Neural progenitor cell (in vitro differentiated cells): Measurements from ENCODE around the gene CD151.

Source experiments
- CTCF ChIP-seq: fragments of 200-600 bp; sonication (generic); IDR thresholded peaks from 2 replicates; pipeline ENCODE4 v1.5.1; 2017; ENCODE audit warnings: antibody characterized with exemption, mild to moderate bottlenecking
- EZH2phosphoT487 ChIP-seq: fragments of 200-600 bp; sonication (generic); IDR thresholded peaks from 2 replicates; pipeline ENCODE4 v1.6.1; 2017; ENCODE audit warnings: antibody characterized with exemption

GRCh38 chr11:802693-803466 is 29.9 kb upstream of the CD151 start:
- TF ChIP-seq CTCF (no peak), EZH2phosphoT487 (no peak)
